CD14-positive monocyte (primary cell): ENCODE data around the gene EPHA3. TPM values are rescaled to one million over a fixed set of nuclear protein-coding genes. Genes with fewer than 3 reads are reported as not detected.

Source experiments
- DNase-seq, 3 donors: peaks; one replicate each; pipeline ENCODE4 v3.0.0-alpha.2; 2011 to 2022
- H2AFZ ChIP-seq: 2 replicates; pipeline ENCODE4 v1.6.0; 2012; ENCODE audit warnings: mild to moderate bottlenecking, low read depth, low read length, inconsistent platforms; ENCODE audit not compliant: insufficient read depth, poor library complexity, severe bottlenecking
- H3K27ac ChIP-seq, 2 donors: 1 replicate in 1 of 2; 2 replicates in 1 of 2; pipeline ENCODE4 v1.5.1; 2012 to 2013; ENCODE audit warnings: low read length in 2 of 2, control low read depth in 1 of 2, inconsistent platforms in 1 of 2, low read depth in 1 of 2, mild to moderate bottlenecking in 1 of 2
- H3K27me3 ChIP-seq, 2 donors: one replicate each; pipeline versions ENCODE4 v1.6.0 to v1.6.1; 2011 to 2013; ENCODE audit warnings: low read length in 2 of 2; ENCODE audit not compliant: control insufficient read depth in 2 of 2, insufficient read depth in 2 of 2
- H3K36me3 ChIP-seq, 2 donors: replicated peaks in 1 of 2; 1 replicate in 1 of 2; 2 replicates in 1 of 2; pipeline versions ENCODE4 v1.5.1 to v1.6.1; 2012 to 2013; ENCODE audit warnings: low read length in 2 of 2, control low read depth in 1 of 2, inconsistent platforms in 1 of 2, mild to moderate bottlenecking in 1 of 2; ENCODE audit not compliant: insufficient read depth in 2 of 2, control insufficient read depth in 1 of 2
- H3K4me1 ChIP-seq, 2 donors: 1 replicate in 1 of 2; 2 replicates in 1 of 2; pipeline versions ENCODE4 v1.5.1 to v1.6.1; 2012 to 2013; ENCODE audit warnings: low read length in 2 of 2, control low read depth in 1 of 2, inconsistent platforms in 1 of 2, mild to moderate bottlenecking in 1 of 2, moderate library complexity in 1 of 2; ENCODE audit not compliant: insufficient read depth in 2 of 2, control insufficient read depth in 1 of 2
- H3K4me2 ChIP-seq: replicated peaks from 2 replicates; pipeline ENCODE3; 2012; ENCODE audit warnings: low read length, moderate library complexity, mild to moderate bottlenecking; ENCODE audit not compliant: poor library complexity, severe bottlenecking; ENCODE audit errors: extremely low read depth
- H3K4me3 ChIP-seq, 3 experiments: fragments of 200-600 bp in 1 of 3; sonication (generic) in 1 of 3; replicated peaks in 1 of 3; 1 replicate in 2 of 3; 2 replicates in 1 of 3; pipeline ENCODE4 v1.5.1; 2011 to 2013; ENCODE audit warnings: low read length in 3 of 3, mild to moderate bottlenecking in 3 of 3, control low read depth in 2 of 3, low read depth in 2 of 3, inconsistent platforms in 1 of 3, moderate library complexity in 1 of 3
- H3K79me2 ChIP-seq: 2 replicates; pipeline ENCODE4 v1.6.0; 2012; ENCODE audit warnings: mild to moderate bottlenecking, control low read depth, inconsistent platforms, low read length, moderate library complexity; ENCODE audit not compliant: insufficient read depth
- H3K9ac ChIP-seq: 2 replicates; pipeline ENCODE4 v1.6.0; 2017; ENCODE audit warnings: low read length, mild to moderate bottlenecking; ENCODE audit not compliant: insufficient read depth, poor library complexity, severe bottlenecking
- H3K9me3 ChIP-seq, 2 donors: replicated peaks in 1 of 2; 1 replicate in 1 of 2; 2 replicates in 1 of 2; pipeline versions ENCODE4 v1.5.1 to v1.6.1; 2012 to 2013; ENCODE audit warnings: low read length in 2 of 2, control low read depth in 1 of 2; ENCODE audit not compliant: control insufficient read depth in 1 of 2, insufficient read depth in 1 of 2
- H4K20me1 ChIP-seq: 2 replicates; pipeline ENCODE4 v1.6.0; 2012; ENCODE audit warnings: mild to moderate bottlenecking, low read length, control low read depth, moderate library complexity; ENCODE audit not compliant: insufficient read depth
- H3K27ac Mint-ChIP-seq, 7 donors: one replicate each; pipeline ENCODE4 v1.8.0; 2020; ENCODE audit warnings: mild to moderate bottlenecking in 7 of 7, mixed read lengths in 7 of 7, moderate library complexity in 6 of 7, inconsistent platforms in 2 of 7
- H3K27me3 Mint-ChIP-seq, 3 donors: one replicate each; pipeline ENCODE4 v1.8.0; 2021 to 2022; ENCODE audit warnings: low read depth in 3 of 3, mild to moderate bottlenecking in 3 of 3, mixed read lengths in 3 of 3, moderate library complexity in 3 of 3, inconsistent platforms in 1 of 3
- H3K36me3 Mint-ChIP-seq, 2 donors: one replicate each; pipeline ENCODE4 v1.8.0; 2020; ENCODE audit warnings: mixed read lengths in 2 of 2, inconsistent platforms in 1 of 2, mild to moderate bottlenecking in 1 of 2
- H3K4me1 Mint-ChIP-seq: one replicate; pipeline ENCODE4 v1.8.0; 2020; ENCODE audit warnings: mild to moderate bottlenecking, mixed read lengths
- H3K4me3 Mint-ChIP-seq, 2 donors: one replicate each; pipeline ENCODE4 v1.8.0; 2020; ENCODE audit warnings: mild to moderate bottlenecking in 2 of 2, mixed read lengths in 2 of 2, moderate library complexity in 1 of 2
- H3K9me3 Mint-ChIP-seq, 7 donors: one replicate each; pipeline ENCODE4 v1.8.0; 2020 to 2022; ENCODE audit warnings: mixed read lengths in 7 of 7, mild to moderate bottlenecking in 6 of 7, moderate library complexity in 6 of 7, inconsistent platforms in 2 of 7
- CTCF ChIP-seq: fragments of 200-600 bp; IDR thresholded peaks from one replicate; pipeline ENCODE4 v1.8.0; 2022; ENCODE audit warnings: antibody characterized with exemption, mild to moderate bottlenecking
- WGBS: methylation state at CpG from one replicate; pipeline ENCODE4 v1.1.5; 2013; ENCODE audit warnings: missing lambda C conversion rate; ENCODE audit not compliant: insufficient coverage; 5-methylcytosine and 5-hydroxymethylcytosine counted together
- intact Hi-C, 2 donors: fragments of 100-400 bp; cut with micrococcal nuclease; formaldehyde crosslinking; loops; one replicate each; pipeline versions ENCODE4 v1.15.0 to v1.15.1; 2023
- polyA plus RNA-seq, 3 donors: library from polyadenylated mRNA; depleted of rRNA in 1 of 3; unstranded in 2 of 3; stranded (reverse) in 1 of 3; fragments of 300-500 nt in 2 of 3; fragments of >200 nt in 1 of 3; fragmentation: Illumina TruSeq in 2 of 3; gene quantifications; 1 replicate in 2 of 3; 2 replicates in 1 of 3; pipeline ENCODE4 v1.2.3, GENCODE V29; 2012 to 2021

Gene EPHA3
- polyA plus RNA-seq, 3 donors, result not detected

GRCh38 chr3:89067736-89068135 lies 39.7 kb upstream of the EPHA3 start:
- Histone ChIP-seq H3K27ac (no peak overlapping the region), H3K9ac (no peak overlapping the region), H3K27me3 (no peaks in the 10 kb centered on the region), H2AFZ (no peak overlapping the region), H4K20me1 (no peaks in the 10 kb centered on the region), H3K4me3 (no peak overlapping the region), H3K4me2 (no peak overlapping the region), H3K36me3 (no peaks in the 10 kb centered on the region), H3K79me2 (no peaks in the 10 kb centered on the region), H3K4me1 (no peaks in the 10 kb centered on the region), H3K9me3 (no peaks in the 10 kb centered on the region)
- no peak for DNase-seq
- H3K36me3 Mint-ChIP-seq, result no peaks in the 10 kb centered on the region
- H3K27me3 Mint-ChIP-seq, result peaks cover 0 to 2% (median 1%) of the 10 kb centered on the region in 3 donors
- intact Hi-C loops, result no loop called here
- peaks cover 0 to 7% (median 3%) of the 10 kb centered on the region in 7 donors for H3K9me3 Mint-ChIP-seq
- H3K4me1 Mint-ChIP-seq, result no peaks in the 10 kb centered on the region
- 100% methylated on average over 1 of the region's 2 CpGs for WGBS
- no peak overlapping the region for H3K4me3 Mint-ChIP-seq
- no peak for TF ChIP-seq CTCF
- H3K27ac Mint-ChIP-seq, result no peak overlapping the region

GRCh38 chr3:89072642-89073041 lies 34.8 kb upstream of the EPHA3 start:
- H3K27ac Mint-ChIP-seq, result no peak overlapping the region
- Histone ChIP-seq H3K4me2 (no peak overlapping the region), H3K27me3 (no peaks in the 10 kb centered on the region), H3K4me3 (no peak overlapping the region), H3K9me3 (no peaks in the 10 kb centered on the region), H3K36me3 (no peaks in the 10 kb centered on the region), H3K27ac (no peak overlapping the region), H4K20me1 (no peaks in the 10 kb centered on the region), H3K79me2 (no peaks in the 10 kb centered on the region), H3K4me1 (no peaks in the 10 kb centered on the region), H2AFZ (no peak overlapping the region), H3K9ac (no peak overlapping the region)
- no peaks in the 10 kb centered on the region for H3K4me1 Mint-ChIP-seq
- H3K4me3 Mint-ChIP-seq, result no peak overlapping the region
- H3K9me3 Mint-ChIP-seq, result peaks cover 1 to 12% (median 3%) of the 10 kb centered on the region in 7 donors
- 80% methylated on average over 2 of the region's 2 CpGs for WGBS
- no peak for DNase-seq
- H3K27me3 Mint-ChIP-seq, result peaks cover 0 to 3% (median 2%) of the 10 kb centered on the region in 3 donors
- intact Hi-C loops, result no loop called here
- no peak for TF ChIP-seq CTCF
- H3K36me3 Mint-ChIP-seq, result no peaks in the 10 kb centered on the region
